ENCODE measurements around the gene LEPR. TPM values are rescaled to one million over a fixed set of nuclear protein-coding genes. Genes with fewer than 3 reads are reported as not detected.

LEPR gene
- total RNA-seq, 1 experiment from 2014 or later, result 1.6 TPM

GRCh38 chr1:65401612-65402011, 18.9 kb upstream of the LEPR start:
- H3K4me3 ChIP-seq (ENCODE audit: low read depth, low read length, poor library complexity, severe bottlenecking), result no peak overlapping the region
- intact Hi-C loops (cut with micrococcal nuclease; ENCODE audit: unreplicated experiment), result no loop called here
- H3K27ac ChIP-seq (ENCODE audit: low read depth, low read length, poor library complexity, severe bottlenecking), result no peak overlapping the region
- CTCF ChIA-PET, result no interaction called here
- no peaks in the 10 kb centered on the region for H3K4me1 ChIP-seq (ENCODE audit: insufficient read depth, low read length, poor library complexity, severe bottlenecking)
- BruUV-seq (replicated peaks), result no TSS peak
- TF ChIP-seq, protein P1, sequence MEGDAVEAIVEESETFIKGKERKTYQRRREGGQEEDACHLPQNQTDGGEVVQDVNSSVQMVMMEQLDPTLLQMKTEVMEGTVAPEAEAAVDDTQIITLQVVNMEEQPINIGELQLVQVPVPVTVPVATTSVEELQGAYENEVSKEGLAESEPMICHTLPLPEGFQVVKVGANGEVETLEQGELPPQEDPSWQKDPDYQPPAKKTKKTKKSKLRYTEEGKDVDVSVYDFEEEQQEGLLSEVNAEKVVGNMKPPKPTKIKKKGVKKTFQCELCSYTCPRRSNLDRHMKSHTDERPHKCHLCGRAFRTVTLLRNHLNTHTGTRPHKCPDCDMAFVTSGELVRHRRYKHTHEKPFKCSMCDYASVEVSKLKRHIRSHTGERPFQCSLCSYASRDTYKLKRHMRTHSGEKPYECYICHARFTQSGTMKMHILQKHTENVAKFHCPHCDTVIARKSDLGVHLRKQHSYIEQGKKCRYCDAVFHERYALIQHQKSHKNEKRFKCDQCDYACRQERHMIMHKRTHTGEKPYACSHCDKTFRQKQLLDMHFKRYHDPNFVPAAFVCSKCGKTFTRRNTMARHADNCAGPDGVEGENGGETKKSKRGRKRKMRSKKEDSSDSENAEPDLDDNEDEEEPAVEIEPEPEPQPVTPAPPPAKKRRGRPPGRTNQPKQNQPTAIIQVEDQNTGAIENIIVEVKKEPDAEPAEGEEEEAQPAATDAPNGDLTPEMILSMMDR (conservative IDR thresholded peaks at IDR 0.05; ENCODE audit: low read depth, low read length), result no peak
- no peak for TF ChIP-seq EZH2 (IDR thresholded peaks at IDR 0.05; ENCODE audit: borderline replicate concordance, low read depth, low read length, poor library complexity, severe bottlenecking)
- no peaks in the 10 kb centered on the region for H3K36me3 ChIP-seq (ENCODE audit: insufficient read depth, low read length, poor library complexity, severe bottlenecking)
- POLR2A ChIA-PET (ENCODE audit: low non-redundant PET), result no interaction called here
- H3K27me3 ChIP-seq (replicated peaks; ENCODE audit: insufficient read depth, low read depth, low read length, poor library complexity), result no peaks in the 10 kb centered on the region
- no peak for DNase-seq (ENCODE audit: low spot score)
- no peaks in the 10 kb centered on the region for H3K9me3 ChIP-seq (ENCODE audit: low read depth, low read length, poor library complexity, severe bottlenecking)

GRCh38 chr1:65404941-65405340, 15.5 kb upstream of the LEPR start:
- H3K4me1 ChIP-seq (ENCODE audit: insufficient read depth, low read length, poor library complexity, severe bottlenecking), result no peaks in the 10 kb centered on the region
- intact Hi-C loops (cut with micrococcal nuclease; ENCODE audit: unreplicated experiment), result no loop called here
- H3K36me3 ChIP-seq (ENCODE audit: insufficient read depth, low read length, poor library complexity, severe bottlenecking), result no peaks in the 10 kb centered on the region
- DNase-seq (ENCODE audit: low spot score), result no peak
- ChIA-PET CTCF (no interaction called here), POLR2A (ENCODE audit: low non-redundant PET) (no interaction called here)
- H3K4me3 ChIP-seq (ENCODE audit: low read depth, low read length, poor library complexity, severe bottlenecking), result no peak overlapping the region
- TF ChIP-seq EZH2 (IDR thresholded peaks at IDR 0.05; ENCODE audit: borderline replicate concordance, low read depth, low read length, poor library complexity, severe bottlenecking), result no peak
- TF ChIP-seq, protein P1 (conservative IDR thresholded peaks at IDR 0.05; ENCODE audit: low read depth, low read length), result no peak
- no peaks in the 10 kb centered on the region for H3K9me3 ChIP-seq (ENCODE audit: low read depth, low read length, poor library complexity, severe bottlenecking)
- BruUV-seq (replicated peaks), result no TSS peak
- no peaks in the 10 kb centered on the region for H3K27me3 ChIP-seq (replicated peaks; ENCODE audit: insufficient read depth, low read depth, low read length, poor library complexity)
- no peak overlapping the region for H3K27ac ChIP-seq (ENCODE audit: low read depth, low read length, poor library complexity, severe bottlenecking)

DNA sequence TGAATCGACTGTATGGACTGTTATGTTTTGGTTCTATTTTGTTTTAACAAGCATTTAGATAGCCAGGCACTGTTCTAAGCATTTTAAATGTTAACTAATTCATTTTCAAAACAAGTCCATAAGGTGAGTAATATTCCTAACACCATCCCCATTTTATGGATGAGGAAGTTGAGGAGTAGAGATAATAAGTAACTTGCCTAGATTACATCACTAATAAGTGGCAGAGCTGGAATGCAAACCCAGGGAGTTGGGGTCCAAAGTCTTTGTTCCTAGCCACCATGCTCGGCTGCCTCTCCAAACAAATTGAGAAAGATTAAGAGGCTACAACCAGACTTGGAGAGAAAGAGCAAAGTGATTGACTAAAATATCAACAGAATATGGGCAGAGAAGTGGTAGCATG, 12.6 kb upstream of the LEPR start:
- no peaks in the 10 kb centered on the region for H3K9me3 ChIP-seq (ENCODE audit: low read depth, low read length, poor library complexity, severe bottlenecking)
- no TSS peak for BruUV-seq (replicated peaks)
- no peaks in the 10 kb centered on the region for H3K4me1 ChIP-seq (ENCODE audit: insufficient read depth, low read length, poor library complexity, severe bottlenecking)
- intact Hi-C loops (cut with micrococcal nuclease; ENCODE audit: unreplicated experiment), result no loop called here
- H3K27ac ChIP-seq (ENCODE audit: low read depth, low read length, poor library complexity, severe bottlenecking), result no peak overlapping the region
- CTCF ChIA-PET, result no interaction called here
- POLR2A ChIA-PET (ENCODE audit: low non-redundant PET), result no interaction called here
- H3K27me3 ChIP-seq (replicated peaks; ENCODE audit: insufficient read depth, low read depth, low read length, poor library complexity), result no peaks in the 10 kb centered on the region
- TF ChIP-seq, protein P1 (conservative IDR thresholded peaks at IDR 0.05; ENCODE audit: low read depth, low read length), result no peak
- TF ChIP-seq EZH2 (IDR thresholded peaks at IDR 0.05; ENCODE audit: borderline replicate concordance, low read depth, low read length, poor library complexity, severe bottlenecking), result no peak
- no peak overlapping the region for H3K4me3 ChIP-seq (ENCODE audit: low read depth, low read length, poor library complexity, severe bottlenecking)
- H3K36me3 ChIP-seq (ENCODE audit: insufficient read depth, low read length, poor library complexity, severe bottlenecking), result no peaks in the 10 kb centered on the region
- no peak for DNase-seq (ENCODE audit: low spot score)

Measured in A673 (cell line).